A549 (cell line): Measurements from ENCODE around the gene TMSB10. TPM values are rescaled to one million over a fixed set of nuclear protein-coding genes. Genes with fewer than 3 reads are reported as not detected.

Experiments used
- ATAC-seq, 2 experiments: fragments of 200-7000 bp in 1 of 2; fragments of >200 bp in 1 of 2; cut with Nextera tagmentation in 1 of 2; cut with Tn5 transposase in 1 of 2; 3 replicates each; pipeline versions ENCODE4 v1.8.0 to v1.9.1; 2018 to 2020; ENCODE audit warnings: mild to moderate bottlenecking in 1 of 2, moderate library complexity in 1 of 2
- CTCF ChIA-PET: fragments of 300-600 bp; sonication (Branson Sonifier 250); formaldehyde crosslinking; extraction: SDS; loops from one replicate; lab custom pipeline; 2021; ENCODE audit warnings: antibody characterized with exemption, inconsistent platforms; lab: Yijun Ruan, JAX
- POLR2A ChIA-PET: fragments of 350-600 bp; formaldehyde crosslinking; extraction: SDS; loops from one replicate; lab custom pipeline; 2021; ENCODE audit warnings: antibody characterized with exemption, inconsistent platforms; lab: Yijun Ruan, JAX
- DNase-seq, 2 experiments: peaks; one replicate each; pipeline versions ENCODE4 v3.0.0 to v3.0.0-alpha.2; 2011 to 2016; ENCODE audit warnings: low read depth in 1 of 2, low spot score in 1 of 2
- FAIRE-seq: peaks from 2 replicates; lab custom pipeline; 2011; peaks lifted over from hg19 to GRCh38; lab: Jason Lieb, UNC
- H3K27ac ChIP-seq, 2 experiments: fragments of >200 bp; sonication (Bioruptor Twin); formaldehyde crosslinking; 3 replicates each; pipeline ENCODE4 v1.5.1; 2016 to 2017
- H3K4me1 ChIP-seq: fragments of >200 bp; sonication (Bioruptor Twin); formaldehyde crosslinking; 3 replicates; pipeline ENCODE4 v1.6.1; 2016
- H3K4me2 ChIP-seq: fragments of >200 bp; sonication (Bioruptor Twin); formaldehyde crosslinking; 3 replicates; pipeline ENCODE4 v1.6.1; 2016
- H3K4me3 ChIP-seq: fragments of >200 bp; sonication (Bioruptor Twin); formaldehyde crosslinking; 3 replicates; pipeline ENCODE4 v1.5.1; 2016
- H3K9me3 ChIP-seq: fragments of >200 bp; sonication (Bioruptor Twin); formaldehyde crosslinking; 3 replicates; pipeline ENCODE4 v1.6.1; 2016
- BCL3 ChIP-seq: fragments of >200 bp; sonication (Bioruptor Twin); formaldehyde crosslinking; IDR thresholded peaks from 3 replicates; pipeline ENCODE4 v1.6.1; 2016
- BHLHE40 ChIP-seq: IDR thresholded peaks from 2 replicates; pipeline ENCODE4 v1.6.1; 2012; ENCODE audit warnings: low read depth, low read length, inconsistent platforms
- CBX2 ChIP-seq: fragments of 200-600 bp; sonication (generic); IDR thresholded peaks from 2 replicates; pipeline ENCODE4 v1.6.1; 2016; ENCODE audit warnings: low read depth, mild to moderate bottlenecking, borderline replicate concordance
- CHD2 ChIP-seq: fragments of 150-350 bp; IDR thresholded peaks from 2 replicates; pipeline ENCODE4 v1.6.1; 2014; ENCODE audit warnings: low read length; ENCODE audit not compliant: partially characterized antibody
- E2F6 ChIP-seq: IDR thresholded peaks from 2 replicates; pipeline ENCODE4 v1.6.1; 2012; ENCODE audit warnings: low read depth, borderline replicate concordance
- EHF ChIP-seq: fragments of 250-450 bp; sonication (Bioruptor Pico); IDR thresholded peaks from 2 replicates; pipeline ENCODE4 v1.5.0; 2020; ENCODE audit warnings: mild to moderate bottlenecking
- EHMT2 ChIP-seq: fragments of 200-600 bp; sonication (generic); IDR thresholded peaks from 2 replicates; pipeline ENCODE4 v1.6.1; 2016; ENCODE audit warnings: antibody characterized with exemption, low read depth, mild to moderate bottlenecking, moderate library complexity
- EP300 ChIP-seq, 2 experiments: fragments of >200 bp; sonication (Bioruptor Twin); formaldehyde crosslinking; IDR thresholded peaks; 2 replicates in 1 of 2; 3 replicates in 1 of 2; pipeline ENCODE4 v1.6.1; 2016 to 2017
- ESRRA ChIP-seq: fragments of 150-350 bp; IDR thresholded peaks from 2 replicates; pipeline ENCODE4 v1.6.1; 2014; ENCODE audit warnings: mild to moderate bottlenecking, low read length, borderline replicate concordance
- HMGXB4 ChIP-seq: fragments of 250-450 bp; sonication (Bioruptor Pico); IDR thresholded peaks from 2 replicates; pipeline ENCODE4 v1.5.0; 2021; ENCODE audit warnings: mild to moderate bottlenecking, moderate library complexity, borderline replicate concordance
- HOXA7 ChIP-seq: fragments of 250-450 bp; sonication (Bioruptor Pico); IDR thresholded peaks from 2 replicates; pipeline ENCODE4 v1.5.0; 2020; ENCODE audit warnings: mild to moderate bottlenecking, moderate library complexity
- HOXB5 ChIP-seq: fragments of 250-450 bp; sonication (Bioruptor Pico); IDR thresholded peaks from 2 replicates; pipeline ENCODE4 v1.5.0; 2020; ENCODE audit warnings: mild to moderate bottlenecking, moderate library complexity
- JUN ChIP-seq, 2 experiments: fragments of >200 bp; sonication (Bioruptor Twin); formaldehyde crosslinking; IDR thresholded peaks; 2 replicates in 1 of 2; 3 replicates in 1 of 2; pipeline ENCODE4 v1.6.1; 2016 to 2017
- JUNB ChIP-seq: fragments of >200 bp; sonication (Bioruptor Twin); formaldehyde crosslinking; IDR thresholded peaks from 2 replicates; pipeline ENCODE4 v1.6.1; 2016
- MAFK ChIP-seq: fragments of 450-650 bp; IDR thresholded peaks from 2 replicates; pipeline ENCODE4 v1.6.1; 2014; ENCODE audit not compliant: partially characterized antibody
- MAX ChIP-seq: IDR thresholded peaks from 2 replicates; pipeline ENCODE4 v1.6.1; 2012
- NFE2L2 ChIP-seq: fragments of 150-350 bp; conservative IDR thresholded peaks from 2 replicates; pipeline ENCODE4 v1.6.1; 2014; ENCODE audit warnings: low read length
- NPAS2 ChIP-seq: fragments of 250-450 bp; sonication (Bioruptor Pico); IDR thresholded peaks from 2 replicates; pipeline ENCODE4 v1.8.0; 2022; ENCODE audit warnings: mild to moderate bottlenecking, moderate library complexity, borderline replicate concordance
- NR3C1 ChIP-seq: fragments of >200 bp; sonication (Bioruptor Twin); formaldehyde crosslinking; IDR thresholded peaks from 3 replicates; pipeline ENCODE4 v1.6.1; 2017
- POLR2A ChIP-seq: IDR thresholded peaks from 2 replicates; pipeline ENCODE4 v1.6.1; 2012; ENCODE audit warnings: mild to moderate bottlenecking, low read length
- RCOR1 ChIP-seq: fragments of 150-350 bp; IDR thresholded peaks from 2 replicates; pipeline ENCODE4 v1.6.1; 2014; ENCODE audit warnings: antibody characterized with exemption, low read length, low read depth
- REST ChIP-seq: fragments of 200-600 bp; sonication (generic); IDR thresholded peaks from 2 replicates; pipeline ENCODE4 v1.6.1; 2016; ENCODE audit warnings: antibody characterized with exemption, mild to moderate bottlenecking, moderate library complexity
- RNF2 ChIP-seq: fragments of 200-600 bp; sonication (generic); IDR thresholded peaks from 2 replicates; pipeline ENCODE4 v1.6.1; 2016; ENCODE audit warnings: low read depth, mild to moderate bottlenecking, antibody characterized with exemption, moderate library complexity, borderline replicate concordance
- TFCP2L1 ChIP-seq: fragments of 250-450 bp; sonication (Bioruptor Pico); IDR thresholded peaks from 2 replicates; pipeline ENCODE4 v1.5.0; 2021; ENCODE audit warnings: mild to moderate bottlenecking
- WGBS: methylation state at CpG from one replicate; pipeline ENCODE4 v1.1.6; 2017; ENCODE audit errors: missing lambda C conversion rate; 5-methylcytosine and 5-hydroxymethylcytosine counted together
- polyA plus RNA-seq, 4 experiments: library from polyadenylated mRNA; depleted of rRNA in 3 of 4; stranded (reverse); fragments of >200 nt; fragmentation: RNase III in 1 of 4; extraction: RNeasy Plus Mini Kit Qiagen cat#74134 plus additional on column Dnase treatment in 1 of 4; gene quantifications; 2 replicates in 3 of 4; 3 replicates in 1 of 4; pipeline ENCODE4 v1.2.3, GENCODE V29; 2011 to 2017

TMSB10 gene
- polyA plus RNA-seq, 2 of the 4 experiments (the other 2 are of a cell fraction) = 3,109 to 7,015 TPM

GRCh38 chr2:84880645-84881521 is 24.6 kb upstream of the TMSB10 start, which contains the start of gene TRABD2A:
Gene TRABD2A, minus strand, starts transcription at chr2:84881084. Its CDS starts 45 bp downstream, at chr2:84881039.
- no peaks in the 10 kb centered on the region for H3K9me3 ChIP-seq
- TF ChIP-seq TFCP2L1 (CRISPR knock-in tag) (0 out of 2 replicates have a peak, but pooled peaks have one; percentile 25), HOXA7 (no peak), JUN (IDR thresholded peaks at IDR 0.05) (peak in 1 of 2 experiments; percentile 55; a peak in 2 of 5 replicates), MAX (peak; percentile 23; the same call in 1 of the 2 replicates), E2F6 (peak; percentile 60; the same call in 1 of the 2 replicates), REST (no peak), HOXB5 (CRISPR knock-in tag) (0 out of 2 replicates have a peak, but pooled peaks have one; percentile 20), EP300 (IDR thresholded peaks at IDR 0.05) (no peak)
- WGBS = 6% methylated on average over 43 of the region's 77 CpGs
- H3K4me2 ChIP-seq = peak within 1 kb of the TSS; percentile 87
- DNase-seq (peak in 1 of 2 experiments; percentile 40), ATAC-seq (peak; percentile 61 to 74), FAIRE-seq (no peak)
- peak within 1 kb of the TSS; percentile 50 for H3K4me3 ChIP-seq
- POLR2A ChIA-PET = interaction anchor here (1.1 to 2.1 kb wide), 2 partner anchors 26 to 45 kb away, joined by 9 to 10 read pairs; no protein-coding TSS in a partner anchor
- H3K27ac ChIP-seq = peak within 1 kb of the TSS; percentile 64 to 89
- CTCF ChIA-PET = interaction anchor here (0.8 to 3.5 kb wide), 11 partner anchors 9 to 140 kb away, joined by 3 to 26 read pairs (median 5); no protein-coding TSS in a partner anchor
- peaks cover 3% of the 10 kb centered on the region for H3K4me1 ChIP-seq

- FAIRE-seq (no peak), ATAC-seq (peak; percentile 71 to 88), DNase-seq (peak; percentile 86 to 88)
- Histone ChIP-seq H3K27ac (peak overlapping the region; percentile 64 to 89; a peak in 5 of 6 replicates), H3K4me1 (peaks cover 3% of the 10 kb centered on the region), H3K9me3 (no peaks in the 10 kb centered on the region), H3K4me2 (peak overlapping the region; percentile 87), H3K4me3 (peak overlapping the region; percentile 50)
- CTCF ChIA-PET = interaction anchor here (0.7 to 3.5 kb wide), 31 partner anchors 10 to 435 kb away, joined by 3 to 26 read pairs (median 4); no protein-coding TSS in a partner anchor
- WGBS = 2% methylated on average over 29 of the region's 29 CpGs
- POLR2A ChIA-PET = interaction anchor here (1.0 to 2.1 kb wide), 3 partner anchors 23 to 44 kb away, joined by 4 to 10 read pairs (median 9); no protein-coding TSS in a partner anchor
- TF ChIP-seq EP300 (IDR thresholded peaks at IDR 0.05) (no peak), RCOR1 (no peak), CBX2 (no peak), NPAS2 (no peak), NR3C1 (no peak), EHF (CRISPR knock-in tag) (no peak), JUN (IDR thresholded peaks at IDR 0.05) (no peak), CHD2 (no peak), HOXA7 (no peak), ESRRA (no peak), NFE2L2 (no peak), JUNB (no peak), BCL3 (no peak), E2F6 (peak; percentile 51; the same call in 1 of the 2 replicates), BHLHE40 (no peak), RNF2 (peak; percentile 79; the same call in 1 of the 2 replicates), EHMT2 (no peak), HMGXB4 (CRISPR knock-in tag) (no peak), POLR2A (no peak), MAFK (no peak)
Measured at GRCh38 chr2:84881581-84882413, 23.7 kb upstream of the TMSB10 start.
